ENCODE data around the gene RAB28.

The RAB28 gene

GRCh38 chr4:13516315-13516860 is 32.2 kb upstream of the RAB28 start:
- Histone ChIP-seq H3K4me2 (ENCODE audit: low read length, poor library complexity, severe bottlenecking) (no peak overlapping the region), H3K9me3 (ENCODE audit: control insufficient read depth, low read length) (no peaks in the 10 kb centered on the region), H2BK120ac (ENCODE audit: low read depth, low read length) (no peak overlapping the region), H2AK5ac (ENCODE audit: low read length, severe bottlenecking) (no peak overlapping the region), H2BK5ac (ENCODE audit: low read depth, low read length, poor library complexity, severe bottlenecking) (no peak overlapping the region), H2BK15ac (ENCODE audit: low read depth, poor library complexity, severe bottlenecking) (no peak overlapping the region), H3K4me1 (ENCODE audit: control insufficient read depth, insufficient read depth, low read depth, low read length) (no peaks in the 10 kb centered on the region), H3K4me3 (ENCODE audit: insufficient read depth in 1 of 2, low read depth in 1 of 2, low read length in 2 of 2) (no peak overlapping the region), H3K27ac (ENCODE audit: low read length, poor library complexity, severe bottlenecking) (no peak overlapping the region), H3K4ac (ENCODE audit: low read depth in 1 of 2, low read length in 2 of 2) (no peak overlapping the region), H3K18ac (ENCODE audit: low read depth in 1 of 2, low read length in 2 of 2) (no peak overlapping the region), H2BK12ac (ENCODE audit: low read length in 2 of 2) (no peak overlapping the region), H3K9ac (ENCODE audit: low read length) (no peak overlapping the region), H4K91ac (ENCODE audit: low read length) (no peak overlapping the region), H3K14ac (ENCODE audit: low read length in 2 of 2) (no peak overlapping the region), H3K27me3 (ENCODE audit: control insufficient read depth in 1 of 2, insufficient read depth in 1 of 2, low read length in 2 of 2) (peaks cover 15 to 17% of the 10 kb centered on the region in 2 experiments), H4K8ac (ENCODE audit: low read length) (no peak overlapping the region), H3K36me3 (ENCODE audit: control insufficient read depth in 1 of 2, insufficient read depth in 2 of 2, low read depth in 1 of 2, low read length in 2 of 2) (no peaks in the 10 kb centered on the region), H3K79me1 (replicated peaks; ENCODE audit: low read length, poor library complexity, severe bottlenecking) (no peaks in the 10 kb centered on the region), H2AFZ (ENCODE audit: low read depth, low read length) (no peak overlapping the region), H3K23ac (ENCODE audit: low read length in 2 of 2) (no peak overlapping the region)
- WGBS: 83% methylated on average over 1 of the region's 3 CpGs
- DNase-seq: no peak

DNA sequence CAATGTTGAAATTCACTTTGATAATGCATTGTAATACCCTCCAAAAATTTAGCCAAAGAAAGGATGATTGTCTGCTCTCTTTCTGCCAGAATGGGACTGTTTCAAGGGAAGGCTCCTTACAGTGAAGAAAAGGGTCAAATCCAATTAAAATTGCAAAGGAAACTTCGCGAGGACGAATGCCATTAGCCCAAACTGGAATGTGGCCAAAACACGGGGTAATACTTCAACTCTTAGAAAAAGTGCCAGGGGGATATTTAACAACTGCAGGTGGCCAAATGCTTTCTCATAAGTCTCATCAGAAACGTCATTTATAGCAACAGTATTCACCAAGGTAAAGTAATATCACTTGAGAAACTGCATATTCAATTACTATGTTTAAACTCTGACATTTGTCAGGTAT is 31.1 kb upstream of the RAB28 start:
- no peak overlapping the region for H3K4me2 ChIP-seq (ENCODE audit: low read length, poor library complexity, severe bottlenecking)
- no peak overlapping the region for H2AK5ac ChIP-seq (ENCODE audit: low read length, severe bottlenecking)
- no peak overlapping the region for H3K23ac ChIP-seq (ENCODE audit: low read length in 2 of 2)
- no peak overlapping the region for H2AFZ ChIP-seq (ENCODE audit: low read depth, low read length)
- no peak overlapping the region for H3K4ac ChIP-seq (ENCODE audit: low read depth in 1 of 2, low read length in 2 of 2)
- H3K36me3 ChIP-seq (ENCODE audit: control insufficient read depth in 1 of 2, insufficient read depth in 2 of 2, low read depth in 1 of 2, low read length in 2 of 2): no peaks in the 10 kb centered on the region
- H3K18ac ChIP-seq (ENCODE audit: low read depth in 1 of 2, low read length in 2 of 2): no peak overlapping the region
- H2BK12ac ChIP-seq (ENCODE audit: low read length in 2 of 2): no peak overlapping the region
- peaks cover 9 to 10% of the 10 kb centered on the region in 2 experiments for H3K27me3 ChIP-seq (ENCODE audit: control insufficient read depth in 1 of 2, insufficient read depth in 1 of 2, low read length in 2 of 2)
- H4K8ac ChIP-seq (ENCODE audit: low read length): no peak overlapping the region
- DNase-seq: no peak
- no peaks in the 10 kb centered on the region for H3K79me1 ChIP-seq (replicated peaks; ENCODE audit: low read length, poor library complexity, severe bottlenecking)
- H2BK5ac ChIP-seq (ENCODE audit: low read depth, low read length, poor library complexity, severe bottlenecking): no peak overlapping the region
- H3K4me1 ChIP-seq (ENCODE audit: control insufficient read depth, insufficient read depth, low read depth, low read length): no peaks in the 10 kb centered on the region
- no peak overlapping the region for H3K14ac ChIP-seq (ENCODE audit: low read length in 2 of 2)
- H3K4me3 ChIP-seq (ENCODE audit: insufficient read depth in 1 of 2, low read depth in 1 of 2, low read length in 2 of 2): no peak overlapping the region
- H3K9ac ChIP-seq (ENCODE audit: low read length): no peak overlapping the region
- no peak overlapping the region for H3K27ac ChIP-seq (ENCODE audit: low read length, poor library complexity, severe bottlenecking)
- H2BK120ac ChIP-seq (ENCODE audit: low read depth, low read length): no peak overlapping the region
- no peaks in the 10 kb centered on the region for H3K9me3 ChIP-seq (ENCODE audit: control insufficient read depth, low read length)
- no peak overlapping the region for H4K91ac ChIP-seq (ENCODE audit: low read length)
- 78% methylated on average over 4 of the region's 5 CpGs for WGBS
- no peak overlapping the region for H2BK15ac ChIP-seq (ENCODE audit: low read depth, poor library complexity, severe bottlenecking)

- no peak overlapping the region for H3K23ac ChIP-seq (ENCODE audit: low read length in 2 of 2)
- no peak overlapping the region for H3K4ac ChIP-seq (ENCODE audit: low read depth in 1 of 2, low read length in 2 of 2)
- no peak overlapping the region for H3K14ac ChIP-seq (ENCODE audit: low read length in 2 of 2)
- H3K27me3 ChIP-seq (ENCODE audit: control insufficient read depth in 1 of 2, insufficient read depth in 1 of 2, low read length in 2 of 2): peaks cover 9 to 10% of the 10 kb centered on the region in 2 experiments
- H2BK15ac ChIP-seq (ENCODE audit: low read depth, poor library complexity, severe bottlenecking): no peak overlapping the region
- H2AK5ac ChIP-seq (ENCODE audit: low read length, severe bottlenecking): no peak overlapping the region
- no peak overlapping the region for H3K18ac ChIP-seq (ENCODE audit: low read depth in 1 of 2, low read length in 2 of 2)
- no peak overlapping the region for H2BK12ac ChIP-seq (ENCODE audit: low read length in 2 of 2)
- WGBS: no CpG with 5 or more reads among the region's 4 CpGs
- no peak overlapping the region for H2AFZ ChIP-seq (ENCODE audit: low read depth, low read length)
- H2BK5ac ChIP-seq (ENCODE audit: low read depth, low read length, poor library complexity, severe bottlenecking): no peak overlapping the region
- no peaks in the 10 kb centered on the region for H3K9me3 ChIP-seq (ENCODE audit: control insufficient read depth, low read length)
- no peaks in the 10 kb centered on the region for H3K36me3 ChIP-seq (ENCODE audit: control insufficient read depth in 1 of 2, insufficient read depth in 2 of 2, low read depth in 1 of 2, low read length in 2 of 2)
- no peak overlapping the region for H4K91ac ChIP-seq (ENCODE audit: low read length)
- H3K9ac ChIP-seq (ENCODE audit: low read length): no peak overlapping the region
- H3K4me1 ChIP-seq (ENCODE audit: control insufficient read depth, insufficient read depth, low read depth, low read length): no peaks in the 10 kb centered on the region
- H3K4me2 ChIP-seq (ENCODE audit: low read length, poor library complexity, severe bottlenecking): no peak overlapping the region
- H3K4me3 ChIP-seq (ENCODE audit: insufficient read depth in 1 of 2, low read depth in 1 of 2, low read length in 2 of 2): no peak overlapping the region
- H4K8ac ChIP-seq (ENCODE audit: low read length): no peak overlapping the region
- H3K79me1 ChIP-seq (replicated peaks; ENCODE audit: low read length, poor library complexity, severe bottlenecking): no peaks in the 10 kb centered on the region
- no peak for DNase-seq
- no peak overlapping the region for H3K27ac ChIP-seq (ENCODE audit: low read length, poor library complexity, severe bottlenecking)
- H2BK120ac ChIP-seq (ENCODE audit: low read depth, low read length): no peak overlapping the region
Observed at GRCh38 chr4:13514722-13515121, 30.6 kb upstream of the RAB28 start.

- H3K4ac ChIP-seq (ENCODE audit: low read depth in 1 of 2, low read length in 2 of 2): no peak overlapping the region
- no peak overlapping the region for H4K8ac ChIP-seq (ENCODE audit: low read length)
- H2BK120ac ChIP-seq (ENCODE audit: low read depth, low read length): no peak overlapping the region
- H3K4me1 ChIP-seq (ENCODE audit: control insufficient read depth, insufficient read depth, low read depth, low read length): no peaks in the 10 kb centered on the region
- no peak overlapping the region for H2AFZ ChIP-seq (ENCODE audit: low read depth, low read length)
- H3K18ac ChIP-seq (ENCODE audit: low read depth in 1 of 2, low read length in 2 of 2): no peak overlapping the region
- H3K23ac ChIP-seq (ENCODE audit: low read length in 2 of 2): no peak overlapping the region
- no peak overlapping the region for H2BK12ac ChIP-seq (ENCODE audit: low read length in 2 of 2)
- H3K4me2 ChIP-seq (ENCODE audit: low read length, poor library complexity, severe bottlenecking): no peak overlapping the region
- no peak overlapping the region for H3K14ac ChIP-seq (ENCODE audit: low read length in 2 of 2)
- no peak overlapping the region for H4K91ac ChIP-seq (ENCODE audit: low read length)
- H3K36me3 ChIP-seq (ENCODE audit: control insufficient read depth in 1 of 2, insufficient read depth in 2 of 2, low read depth in 1 of 2, low read length in 2 of 2): no peaks in the 10 kb centered on the region
- DNase-seq: peak; percentile 11
- no peak overlapping the region for H2BK5ac ChIP-seq (ENCODE audit: low read depth, low read length, poor library complexity, severe bottlenecking)
- H3K27ac ChIP-seq (ENCODE audit: low read length, poor library complexity, severe bottlenecking): no peak overlapping the region
- H3K27me3 ChIP-seq (ENCODE audit: control insufficient read depth in 1 of 2, insufficient read depth in 1 of 2, low read length in 2 of 2): peaks cover 7 to 9% of the 10 kb centered on the region in 2 experiments
- no peak overlapping the region for H3K4me3 ChIP-seq (ENCODE audit: insufficient read depth in 1 of 2, low read depth in 1 of 2, low read length in 2 of 2)
- no peak overlapping the region for H3K9ac ChIP-seq (ENCODE audit: low read length)
- no peaks in the 10 kb centered on the region for H3K79me1 ChIP-seq (replicated peaks; ENCODE audit: low read length, poor library complexity, severe bottlenecking)
- no peaks in the 10 kb centered on the region for H3K9me3 ChIP-seq (ENCODE audit: control insufficient read depth, low read length)
- no peak overlapping the region for H2AK5ac ChIP-seq (ENCODE audit: low read length, severe bottlenecking)
- H2BK15ac ChIP-seq (ENCODE audit: low read depth, poor library complexity, severe bottlenecking): no peak overlapping the region
Observed at GRCh38 chr4:13511101-13511500, 27.0 kb upstream of the RAB28 start.
